DOHH2 (cell line): Measurements from ENCODE around the gene RPS28.

Experiments
- H3F3A ChIP-seq: fragments of 200-600 bp; sonication (generic), shearing (Covaris generic); 2 replicates; pipeline ENCODE4 v1.6.0; 2016; ENCODE audit warnings: antibody characterized with exemption, mild to moderate bottlenecking; ENCODE audit not compliant: control insufficient read depth, insufficient read depth
- H3K27ac ChIP-seq: fragments of 200-600 bp; sonication (generic); 2 replicates; pipeline ENCODE4 v1.5.1; 2014; ENCODE audit warnings: low read depth, mild to moderate bottlenecking, low read length, moderate library complexity
- H3K27me3 ChIP-seq: fragments of 200-600 bp; sonication (generic); 2 replicates; pipeline ENCODE4 v1.6.1; 2014; ENCODE audit warnings: mild to moderate bottlenecking, low read length, mixed read lengths; ENCODE audit not compliant: control insufficient read depth
- H3K36me3 ChIP-seq: fragments of 200-600 bp; sonication (generic); 2 replicates; pipeline ENCODE4 v1.6.1; 2014; ENCODE audit warnings: mild to moderate bottlenecking, low read length, moderate library complexity, mixed read lengths; ENCODE audit not compliant: control insufficient read depth
- H3K4me1 ChIP-seq: fragments of 200-600 bp; sonication (generic); 2 replicates; pipeline ENCODE4 v1.6.1; 2014; ENCODE audit warnings: mild to moderate bottlenecking, low read length, mixed read lengths; ENCODE audit not compliant: control insufficient read depth
- H3K4me2 ChIP-seq: fragments of 200-600 bp; sonication (generic); 2 replicates; pipeline ENCODE4 v1.6.0; 2014; ENCODE audit warnings: mild to moderate bottlenecking, low read length, moderate library complexity
- H3K4me3 ChIP-seq: fragments of 200-600 bp; sonication (generic); 2 replicates; pipeline ENCODE4 v1.5.1; 2014; ENCODE audit warnings: mild to moderate bottlenecking, low read length, mixed read lengths
- H3K79me2 ChIP-seq: fragments of 200-600 bp; sonication (generic); 2 replicates; pipeline ENCODE4 v1.6.1; 2014; ENCODE audit warnings: mild to moderate bottlenecking, low read length, mixed read lengths; ENCODE audit not compliant: control insufficient read depth
- H3K9me2 ChIP-seq: fragments of 200-600 bp; sonication (generic); replicated peaks from 2 replicates; pipeline ENCODE4 v1.6.1; 2014; ENCODE audit warnings: mild to moderate bottlenecking, low read length, mixed read lengths; ENCODE audit not compliant: control insufficient read depth
- H3K9me3 ChIP-seq: fragments of 200-600 bp; sonication (generic); 2 replicates; pipeline ENCODE4 v1.6.1; 2014; ENCODE audit warnings: antibody characterized with exemption, low read length, mixed read lengths; ENCODE audit not compliant: control insufficient read depth, insufficient read depth
- H4K20me1 ChIP-seq: fragments of 200-600 bp; sonication (generic); 2 replicates; pipeline ENCODE4 v1.6.0; 2014; ENCODE audit warnings: low read depth, mild to moderate bottlenecking, antibody characterized with exemption, low read length, moderate library complexity; ENCODE audit not compliant: control insufficient read depth, insufficient read depth
- CTCF ChIP-seq: fragments of 200-600 bp; sonication (generic); IDR thresholded peaks from one replicate; pipeline ENCODE4 v1.5.1; 2014; ENCODE audit warnings: antibody characterized with exemption, mild to moderate bottlenecking, low read depth, low read length; ENCODE audit not compliant: poor library complexity, severe bottlenecking
- EZH2phosphoT487 ChIP-seq: fragments of 200-600 bp; sonication (generic); IDR thresholded peaks from 2 replicates; pipeline ENCODE4 v1.6.1; 2017; ENCODE audit warnings: borderline replicate concordance, mild to moderate bottlenecking, antibody characterized with exemption, low read length, moderate library complexity, mixed read lengths

RPS28 gene

DNA sequence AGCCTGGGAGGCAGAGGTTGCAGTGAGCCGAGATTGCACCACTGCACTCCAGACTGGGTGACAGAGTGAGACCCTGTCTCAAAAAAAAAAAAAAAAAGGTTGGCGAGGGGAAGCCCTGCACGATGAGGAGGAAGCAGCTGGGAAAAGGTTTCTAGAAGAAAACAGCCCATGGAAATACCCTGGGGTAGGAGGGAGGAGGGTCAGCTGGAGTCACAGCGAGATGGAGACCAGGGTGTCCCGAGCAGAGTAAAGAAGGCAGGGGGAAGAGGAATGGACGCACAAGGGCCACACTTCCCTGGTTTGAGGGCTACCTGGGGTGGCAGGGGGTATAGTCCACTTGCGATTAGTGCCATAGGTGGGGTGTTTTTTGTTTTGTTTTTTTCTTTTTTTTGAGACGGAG, 15.4 kb downstream of the RPS28 start:
- Histone ChIP-seq H3K4me1 (no peaks in the 10 kb centered on the region), H3K9me2 (no peaks in the 10 kb centered on the region), H3K27me3 (peaks cover 23% of the 10 kb centered on the region), H3K36me3 (no peaks in the 10 kb centered on the region), H3K79me2 (no peaks in the 10 kb centered on the region), H3K9me3 (no peaks in the 10 kb centered on the region), H3K27ac (no peak overlapping the region), H4K20me1 (no peaks in the 10 kb centered on the region), H3K4me3 (no peak overlapping the region), H3F3A (no peaks in the 10 kb centered on the region), H3K4me2 (no peak overlapping the region)
- no peak for TF ChIP-seq EZH2phosphoT487
- no peak for TF ChIP-seq CTCF

- Histone ChIP-seq H3K79me2 (no peaks in the 10 kb centered on the region), H3K4me3 (no peak overlapping the region), H4K20me1 (no peaks in the 10 kb centered on the region), H3K4me1 (peaks cover under 1% of the 10 kb centered on the region; the same call in 1 of the 2 replicates), H3F3A (no peaks in the 10 kb centered on the region), H3K9me2 (no peaks in the 10 kb centered on the region), H3K27me3 (peaks cover 34% of the 10 kb centered on the region), H3K4me2 (no peak overlapping the region), H3K9me3 (no peaks in the 10 kb centered on the region), H3K36me3 (no peaks in the 10 kb centered on the region), H3K27ac (no peak overlapping the region)
- TF ChIP-seq CTCF, result no peak
- TF ChIP-seq EZH2phosphoT487, result no peak
Observed at GRCh38 chr19:8337728-8338127, 16.4 kb downstream of the RPS28 start.

DNA sequence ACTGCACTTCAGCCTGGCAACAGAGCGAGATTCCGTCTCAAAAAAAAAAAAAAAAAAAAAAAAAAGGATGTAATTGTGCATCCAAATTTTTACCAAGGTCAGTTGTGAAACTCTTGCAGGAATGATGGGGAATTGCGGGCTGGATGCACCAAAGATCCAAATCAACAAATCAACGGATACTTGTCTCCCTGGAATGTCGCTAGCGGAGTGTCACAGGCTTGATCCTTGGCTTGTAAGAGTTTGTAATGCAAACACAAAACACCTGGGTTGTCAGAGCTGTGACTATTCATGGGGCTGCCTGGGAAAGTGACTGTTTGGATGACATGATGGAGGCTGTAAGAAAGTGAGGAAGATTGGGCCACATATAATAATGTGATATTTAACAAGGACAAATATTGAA, 17.5 kb downstream of the RPS28 start:
- H3K4me1 ChIP-seq, result peaks cover 4% of the 10 kb centered on the region; the same call in 1 of the 2 replicates
- H3K9me2 ChIP-seq, result no peaks in the 10 kb centered on the region
- H3K9me3 ChIP-seq, result no peaks in the 10 kb centered on the region
- H3K4me2 ChIP-seq, result no peak overlapping the region
- no peak overlapping the region for H3K27ac ChIP-seq
- H3K36me3 ChIP-seq, result no peaks in the 10 kb centered on the region
- no peaks in the 10 kb centered on the region for H3K79me2 ChIP-seq
- H3K27me3 ChIP-seq, result peaks cover 44% of the 10 kb centered on the region
- no peaks in the 10 kb centered on the region for H3F3A ChIP-seq
- no peak overlapping the region for H3K4me3 ChIP-seq
- H4K20me1 ChIP-seq, result no peaks in the 10 kb centered on the region
- no peak for TF ChIP-seq EZH2phosphoT487
- TF ChIP-seq CTCF, result no peak
